Keratinocyte (primary cell): ENCODE results near the gene OR7A17.

Source experiments
- CTCF ChIP-seq, 3 experiments: IDR thresholded peaks in 1 of 3; conservative IDR thresholded peaks in 1 of 3; optimal IDR thresholded peaks in 1 of 3; 2 replicates in 2 of 3; 3 replicates in 1 of 3; pipeline versions ENCODE3 to v1.5.1; 2011; ENCODE audit warnings: low read length in 3 of 3, mild to moderate bottlenecking in 3 of 3, moderate library complexity in 2 of 3, control low read depth in 1 of 3, inconsistent platforms in 1 of 3; ENCODE audit not compliant: insufficient read depth in 2 of 3; ENCODE audit errors: extremely low read depth in 1 of 3
- EZH2 ChIP-seq: IDR thresholded peaks from one replicate; pipeline ENCODE4 v1.6.1; 2012; ENCODE audit warnings: inconsistent platforms, mild to moderate bottlenecking, low read length, moderate library complexity

- TF ChIP-seq CTCF (optimal IDR thresholded peaks at IDR 0.05 in 1 of 3, IDR thresholded peaks at IDR 0.05 in 1 of 3, conservative IDR thresholded peaks at IDR 0.05 in 1 of 3; ENCODE audit: extremely low read depth in 1 of 3, insufficient read depth in 2 of 3, low read length in 3 of 3) (no peak), EZH2 (no peak)
These were observed 50.9 kb downstream of the OR7A17 start, which contains the start of the genes OR7A5 and OR7C1 for GRCh38 chr19:14835011-14835410.
